Activated T-helper 9 cell treated with anti-CD3 and anti-CD28 coated beads, Interleukin-2, amount 50 U/mL, for 16 hours (primary cell): ENCODE measurements around the gene C2CD2.

ENCODE experiments used
- DNase-seq: peaks from one replicate; pipeline ENCODE4 v3.0.0-alpha.2; 2020; ENCODE audit warnings: low read depth

The C2CD2 gene

GRCh38 chr21:41885341-41886024, 68.3 kb downstream of the C2CD2 start:
- DNase-seq = no peak

DNA sequence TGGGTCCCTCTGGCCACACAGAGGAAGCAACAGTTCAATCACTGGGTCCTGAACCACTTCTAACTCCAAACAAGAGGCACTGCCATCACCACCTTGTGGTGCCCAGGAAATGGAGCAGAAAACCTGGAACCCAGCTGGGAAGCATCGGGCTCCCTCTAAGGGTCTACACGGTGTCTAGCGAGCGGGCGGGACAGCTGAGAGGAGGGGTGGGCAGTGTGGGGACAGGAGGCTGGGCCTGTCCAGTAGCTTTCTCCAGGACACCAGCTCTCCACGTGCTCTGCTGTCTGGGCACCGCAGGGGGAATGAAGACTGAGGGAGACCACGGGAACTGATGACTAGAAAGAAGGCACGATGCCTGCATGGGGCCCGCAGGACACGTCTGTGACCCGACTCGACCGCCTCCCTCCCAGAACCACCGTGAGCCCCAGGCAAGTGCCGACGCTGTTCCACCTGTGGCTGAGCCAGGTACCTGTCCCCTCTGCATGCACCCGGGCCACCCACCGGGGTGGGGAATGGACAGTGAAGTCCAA, 69.3 kb downstream of the C2CD2 start:
- DNase-seq = no peak

GRCh38 chr21:41883582-41883981, 70.2 kb downstream of the C2CD2 start:
- no peak for DNase-seq

GRCh38 chr21:41881051-41881450, 72.8 kb downstream of the C2CD2 start:
- DNase-seq = no peak

- no peak for DNase-seq
Measured at GRCh38 chr21:41880153-41880552, 73.7 kb downstream of the C2CD2 start.

DNA sequence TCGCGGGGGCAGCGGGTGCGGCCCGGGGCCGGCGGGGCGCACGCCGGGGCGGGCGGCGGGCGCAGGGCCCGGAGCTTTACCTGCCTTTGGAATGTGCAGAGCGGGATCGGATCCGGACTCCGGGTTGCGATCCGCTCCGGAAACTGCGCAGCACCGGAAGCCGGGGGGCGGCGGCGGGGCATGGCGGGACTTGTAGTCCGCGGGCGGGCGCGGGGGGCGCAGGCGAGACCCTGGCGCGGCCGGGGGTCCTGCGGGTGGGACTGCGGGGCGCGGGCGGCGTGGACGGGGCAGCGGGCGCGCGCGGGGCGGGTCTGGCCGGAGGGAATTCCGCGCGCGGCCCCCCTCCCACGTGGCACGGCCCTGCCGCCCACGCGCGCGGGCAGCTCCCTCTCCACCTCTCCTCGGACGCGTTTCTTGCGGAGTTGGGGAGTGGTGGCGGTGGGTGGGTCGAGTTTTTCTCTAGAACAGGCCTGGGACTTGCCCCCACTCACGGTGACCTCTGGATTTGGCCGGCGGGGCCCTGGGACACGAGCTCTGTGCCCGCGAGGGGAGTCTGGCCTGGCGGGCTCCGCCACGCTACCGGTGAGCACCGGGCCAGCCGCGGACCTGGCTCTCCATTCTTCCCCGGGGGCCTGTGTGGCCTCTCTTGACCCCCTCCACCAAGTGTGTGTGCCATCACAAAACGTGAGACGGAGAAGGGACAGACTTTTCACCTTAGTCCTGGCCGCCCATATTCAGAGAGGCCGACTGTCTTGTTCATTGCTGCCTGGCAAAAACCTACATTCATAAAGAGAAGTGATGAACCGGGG, 74.4 kb downstream of the C2CD2 start, which contains the start of gene PRDM15:
Gene PRDM15, minus strand, starts transcription at position 155 of the 809 bp plus-strand sequence. CDS start 18,981 bp downstream, outside the sequence.
- peak; percentile 78 for DNase-seq

DNA sequence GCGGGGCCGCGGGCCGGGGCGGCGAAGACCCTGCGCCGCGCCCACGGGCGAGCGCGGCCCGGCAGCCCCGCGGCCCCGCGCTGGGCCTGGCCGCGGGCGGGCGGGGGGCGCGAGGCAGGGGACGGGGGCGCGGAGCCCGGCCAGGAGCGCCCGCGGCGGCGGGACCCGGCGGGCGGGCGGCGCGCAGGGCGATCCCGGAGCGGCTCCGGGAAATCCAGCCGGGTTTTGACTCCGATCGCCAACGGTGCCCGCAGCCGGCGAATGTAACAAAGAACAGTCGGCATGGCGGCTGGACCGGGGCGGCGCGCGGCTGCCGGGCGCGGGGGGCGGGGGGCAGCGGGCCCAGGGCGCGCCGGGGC, 75.0 kb downstream of the C2CD2 start:
- DNase-seq = peak; percentile 68

DNA sequence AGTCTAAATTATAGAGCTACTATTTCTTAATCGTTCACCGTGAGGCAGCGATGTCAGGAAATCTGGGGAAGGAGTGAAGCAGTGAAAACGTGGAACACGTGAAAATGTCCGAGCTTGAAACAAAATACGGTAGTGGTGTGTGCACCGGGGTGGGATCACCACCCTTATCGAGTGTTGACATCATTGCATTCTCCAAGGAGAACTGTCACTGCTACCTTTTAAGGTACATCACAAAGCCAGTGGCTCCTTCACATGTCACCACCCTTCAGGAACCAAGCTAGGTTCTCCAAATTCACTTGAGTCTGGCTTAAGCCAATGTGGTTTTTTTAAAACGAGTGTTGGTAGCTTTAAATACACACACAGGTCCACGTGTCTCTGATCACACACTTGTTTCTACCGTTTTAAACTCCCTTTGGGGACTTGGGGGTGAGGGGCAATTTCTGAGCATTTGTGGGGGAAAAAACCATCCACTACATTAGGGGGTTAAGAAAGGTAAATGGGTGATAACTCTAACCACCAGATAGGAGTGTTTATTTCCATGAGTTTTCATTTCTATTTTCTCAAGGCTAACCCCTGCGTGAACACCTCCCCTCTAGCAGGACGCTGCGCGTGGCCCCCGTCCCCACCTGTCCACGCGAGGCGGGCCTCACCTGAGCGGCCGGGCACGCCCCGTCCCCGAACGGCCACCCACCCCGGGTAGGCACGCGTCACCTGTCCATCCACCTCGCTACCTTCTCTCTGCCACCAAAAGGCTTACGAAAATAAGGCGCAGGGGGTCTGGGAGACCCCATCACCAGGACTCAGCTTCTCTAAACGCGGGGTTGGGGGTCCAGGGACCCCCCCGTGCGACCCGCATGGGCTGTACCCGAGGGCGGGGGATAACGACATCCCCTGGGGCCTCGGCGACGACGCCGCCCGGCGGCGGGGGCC, 75.7 kb downstream of the C2CD2 start:
- peak; percentile 20 for DNase-seq

DNA sequence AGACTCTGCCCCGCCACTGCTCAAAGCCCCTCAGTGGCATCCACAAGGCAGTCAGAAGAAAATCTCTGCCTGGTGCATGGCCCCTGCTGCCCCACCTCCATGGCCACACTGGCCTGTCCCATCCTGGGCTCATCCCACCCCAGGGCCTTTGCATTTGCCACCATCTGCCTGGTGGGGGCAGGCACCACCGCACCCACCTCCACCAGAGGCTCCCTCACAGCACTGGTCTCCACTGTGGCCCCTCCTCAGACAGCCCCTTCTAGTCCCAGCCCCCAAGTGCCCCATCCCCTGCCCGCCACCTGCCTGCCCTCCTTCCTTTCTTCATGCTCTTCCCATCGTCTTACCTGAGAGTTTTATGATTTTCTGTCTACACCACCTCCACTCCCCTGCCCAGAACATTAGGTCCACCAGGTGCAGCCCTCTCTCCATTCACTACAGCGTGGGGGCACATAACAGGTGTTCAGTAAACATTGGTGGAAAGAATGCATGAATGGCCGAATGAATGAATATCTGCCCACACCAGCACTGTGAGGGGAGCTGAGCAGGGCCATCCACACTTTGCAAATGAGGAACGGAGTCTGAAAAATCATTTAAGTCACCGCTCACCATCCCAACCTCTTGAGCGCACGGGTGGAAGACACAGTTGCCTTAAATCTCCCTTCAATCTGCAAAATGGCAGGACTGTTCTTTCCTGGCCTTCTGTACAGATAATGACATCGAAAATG, 76.7 kb downstream of the C2CD2 start:
- DNase-seq = no peak

DNA sequence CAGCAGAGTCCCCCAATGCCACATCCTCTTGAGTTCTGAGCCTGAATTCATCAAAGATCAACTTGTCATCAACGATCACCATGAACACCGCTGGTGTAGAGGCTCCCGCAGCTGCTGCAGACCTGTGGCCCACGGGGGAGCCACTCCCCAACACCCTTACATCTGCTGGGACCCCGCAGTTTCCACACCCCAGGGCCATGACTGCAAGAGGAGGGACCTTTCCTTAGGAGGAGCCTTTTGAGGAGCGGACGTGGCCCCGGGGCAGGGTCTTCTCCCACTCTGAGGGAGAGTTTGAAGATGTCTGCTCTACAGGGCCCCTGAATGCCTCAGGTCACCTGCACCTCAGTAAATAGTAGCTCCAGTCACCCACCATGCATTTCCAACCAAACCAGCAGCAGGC, 77.4 kb downstream of the C2CD2 start:
- DNase-seq = no peak

DNA sequence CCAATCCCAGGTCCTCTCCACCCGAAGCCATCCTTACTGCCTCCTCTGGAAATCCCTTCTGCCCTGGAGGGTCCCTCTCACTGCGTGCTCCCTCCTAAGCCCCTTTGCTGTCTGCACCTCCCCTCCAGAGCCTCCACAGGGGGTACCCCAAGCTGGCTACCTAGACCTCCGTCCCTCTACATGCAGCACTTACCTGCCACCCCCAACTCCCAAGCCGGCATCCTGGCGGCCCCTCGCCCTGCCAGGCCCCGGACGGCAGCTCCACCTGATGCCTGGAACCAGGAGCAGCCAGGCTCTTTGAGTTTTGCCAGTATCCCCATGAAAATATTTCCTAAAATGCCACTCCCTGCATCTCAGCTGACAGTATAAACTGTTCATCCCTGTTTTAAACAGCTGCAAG, 78.7 kb downstream of the C2CD2 start:
- no peak for DNase-seq

DNA sequence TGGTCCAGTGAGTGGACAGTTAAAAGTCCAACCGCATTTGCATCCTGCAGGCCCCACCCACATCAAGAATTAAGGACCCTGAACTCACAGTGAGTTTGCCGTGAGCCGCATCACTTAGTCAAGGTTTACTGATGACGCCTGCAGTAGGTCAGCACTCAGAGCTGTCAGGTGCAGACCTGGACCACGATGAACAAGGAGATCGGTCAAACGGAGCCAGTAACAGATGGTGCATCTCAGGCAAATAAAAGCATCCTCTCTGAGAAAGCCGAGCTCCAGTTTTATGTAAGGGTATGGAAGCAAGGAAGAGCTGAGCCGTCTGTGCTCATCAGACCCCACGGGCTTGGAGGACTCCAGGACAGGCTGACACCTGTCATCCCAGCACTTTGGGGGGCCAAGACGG, 79.2 kb downstream of the C2CD2 start:
- DNase-seq = no peak

- no peak for DNase-seq
Measured at GRCh38 chr21:41873426-41873825, 80.4 kb downstream of the C2CD2 start.

- no peak for DNase-seq
Measured at GRCh38 chr21:41873005-41873404, 80.8 kb downstream of the C2CD2 start.

DNA sequence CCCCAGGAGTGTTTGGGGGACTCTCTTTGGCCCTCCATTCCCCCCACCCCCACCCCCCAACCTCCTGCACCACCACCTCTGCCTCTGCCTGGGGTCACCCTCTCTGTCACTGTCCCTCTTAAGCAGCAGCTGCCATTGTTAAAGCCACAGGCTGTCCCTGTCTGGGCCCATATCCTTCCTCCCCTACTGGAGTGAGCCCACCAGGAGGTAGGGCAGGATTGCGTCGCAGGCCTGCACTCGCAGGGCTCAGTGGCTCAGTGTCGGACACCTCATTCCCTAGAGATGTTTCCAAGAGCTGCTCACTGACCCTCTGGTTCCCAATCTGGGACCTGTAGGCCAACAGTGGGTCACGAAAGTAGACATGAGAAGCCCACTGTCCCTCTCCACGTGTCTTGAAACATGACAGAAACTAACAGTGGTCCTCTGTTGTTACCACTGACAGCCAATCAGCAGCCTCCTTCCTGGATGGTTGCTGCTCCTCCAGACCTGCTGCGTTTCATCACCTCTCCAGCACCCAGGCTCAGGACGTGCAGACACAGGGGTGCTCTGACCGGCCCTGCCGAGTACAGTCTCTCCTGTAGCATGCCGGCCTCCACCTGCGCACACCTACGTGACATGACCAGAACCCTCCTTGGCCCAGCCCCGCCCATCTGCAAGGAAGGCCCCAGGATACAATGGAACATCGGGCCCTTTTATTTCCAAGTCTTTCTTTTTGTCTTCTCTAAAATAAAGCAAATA, 82.4 kb downstream of the C2CD2 start:
- DNase-seq = no peak

DNA sequence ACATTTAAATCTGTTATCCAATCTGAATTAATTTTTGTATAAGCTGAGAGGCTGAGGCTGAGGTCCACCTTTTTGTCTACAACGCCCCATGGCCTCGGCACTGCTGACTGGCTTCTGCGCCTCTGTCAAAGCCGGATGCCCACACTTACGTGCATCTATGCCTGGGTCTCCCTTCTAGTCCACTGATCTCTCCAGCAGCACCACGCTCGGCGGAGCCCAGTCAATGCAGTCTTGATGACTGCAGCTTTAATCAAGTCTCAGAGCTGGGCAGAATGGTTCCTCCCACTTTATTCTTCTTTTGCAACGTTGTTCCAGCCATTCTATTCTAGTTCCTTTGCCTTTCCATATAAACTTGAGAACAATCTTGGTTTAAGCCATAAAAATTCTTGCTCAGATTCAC, 84.0 kb downstream of the C2CD2 start:
- no peak for DNase-seq

DNA sequence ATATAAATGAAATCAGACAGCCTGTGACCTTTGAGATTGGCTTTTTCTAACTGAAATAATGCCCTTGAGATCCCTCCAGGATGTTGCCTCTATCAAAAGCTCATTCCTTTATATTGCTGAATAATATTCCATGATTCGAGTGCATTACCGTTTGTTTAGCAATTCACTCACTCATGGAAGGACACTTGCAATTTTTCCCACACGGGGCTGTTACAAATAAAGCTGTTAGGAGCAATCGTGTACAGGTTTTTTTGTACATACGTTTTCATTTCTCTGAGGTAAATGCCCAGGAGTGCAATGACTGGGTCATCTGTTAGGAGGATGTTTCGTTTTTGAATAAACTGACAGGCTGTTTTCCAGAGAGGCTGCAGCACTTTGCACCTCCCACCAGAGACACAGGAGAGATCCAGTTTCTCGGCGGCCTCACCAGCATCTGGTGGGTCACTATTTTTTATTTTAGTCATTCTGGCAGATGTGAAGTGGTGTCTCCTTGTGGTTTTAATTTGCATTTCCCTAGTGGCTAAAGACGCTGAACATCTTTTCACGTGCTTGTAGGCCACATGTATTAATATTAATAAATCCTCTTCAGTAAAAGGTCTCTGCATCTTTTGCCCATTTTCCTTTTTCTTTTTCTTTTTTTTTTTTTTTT, 85.6 kb downstream of the C2CD2 start:
- DNase-seq = no peak

DNA sequence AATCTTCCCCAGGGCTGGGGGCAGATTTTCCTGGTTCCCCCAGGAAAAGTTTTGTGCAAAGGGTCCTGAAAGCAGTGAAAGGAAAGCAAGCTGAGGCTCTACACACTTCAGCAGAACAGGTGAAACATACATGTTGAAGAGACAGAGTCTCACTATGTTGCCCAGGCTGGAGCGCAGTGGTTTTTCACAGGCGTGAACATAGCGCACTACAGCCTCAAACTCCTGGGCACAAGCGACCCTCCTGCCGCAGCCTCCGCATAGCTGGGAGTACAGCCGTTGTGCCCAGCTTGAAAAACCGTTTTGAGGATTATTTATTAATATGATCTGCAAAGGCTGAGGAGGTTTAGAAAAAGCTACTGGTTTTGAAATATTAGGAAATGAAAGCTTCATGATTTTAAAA, 86.5 kb downstream of the C2CD2 start:
- no peak for DNase-seq

DNA sequence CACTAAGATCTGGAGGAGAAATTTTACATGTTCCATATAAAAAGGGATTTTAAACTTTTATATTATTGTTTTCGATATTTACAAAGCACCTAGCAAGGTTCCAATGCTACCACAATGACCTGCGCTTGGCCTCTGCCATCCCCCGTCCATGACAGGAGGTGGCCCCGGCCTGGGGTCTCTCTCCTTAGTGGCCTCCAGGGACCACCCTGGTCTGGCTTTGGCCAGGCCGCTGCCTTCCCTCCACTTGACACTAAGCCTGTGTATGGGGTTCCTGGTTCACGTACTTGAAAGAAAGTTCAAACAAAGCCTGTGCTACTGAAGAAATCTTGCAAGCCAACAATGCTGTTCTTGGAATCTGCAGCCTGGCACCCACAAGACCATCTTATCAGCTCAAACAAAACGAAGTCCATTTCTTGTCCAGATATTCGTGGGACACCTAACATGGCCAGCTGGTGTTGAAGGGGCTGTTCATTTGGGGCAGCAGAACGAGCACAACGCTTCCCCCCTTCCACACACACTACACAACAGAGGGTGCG, 87.5 kb downstream of the C2CD2 start:
- DNase-seq = no peak
